Panc1 (cell line): Measurements from ENCODE around the gene KANK2. TPM values are rescaled to one million over a fixed set of nuclear protein-coding genes. Genes with fewer than 3 reads are reported as not detected.
"Not testable (repeated sequence)": the region's sequence is repeated elsewhere in the genome, so short reads cannot be mapped to it uniquely, and the experiment has no call there.

ENCODE experiments used
- ATAC-seq: fragments of 200-7000 bp; cut with Tn5 transposase; 2 replicates; pipeline ENCODE4 v1.9.1; 2020; ENCODE audit warnings: mild to moderate bottlenecking, moderate library complexity
- BruUV-seq: library from RNA; stranded (reverse); fragments of 400-500 nt; replicated peaks from 2 replicates; lab custom pipeline; 2021; lab: Mats Ljungman, UMichigan
- CTCF ChIA-PET: fragments of 300-600 bp; sonication (Branson Sonifier 250); formaldehyde crosslinking; loops from one replicate; lab custom pipeline; 2022; ENCODE audit warnings: antibody characterized with exemption; lab: Charles Lee
- POLR2A ChIA-PET: fragments of 300-600 bp; sonication (Branson Sonifier 250); formaldehyde crosslinking; loops from one replicate; lab custom pipeline; 2022; ENCODE audit warnings: antibody characterized with exemption; lab: Charles Lee
- DNase-seq: peaks from one replicate; pipeline ENCODE4 v3.0.0-alpha.2; 2010; ENCODE audit warnings: low read depth, low spot score
- H3K27ac ChIP-seq: 2 replicates; pipeline ENCODE4 v1.5.1; 2011; ENCODE audit warnings: mild to moderate bottlenecking, low read length, inconsistent platforms
- H3K27me3 ChIP-seq: fragments of 200-500 bp; sonication (Bioruptor generic); 2 replicates; pipeline ENCODE4 v1.6.0; 2014; ENCODE audit warnings: low read length, inconsistent platforms; ENCODE audit not compliant: control insufficient read depth, insufficient read depth
- H3K36me3 ChIP-seq: fragments of 200-500 bp; sonication (Bioruptor generic); 2 replicates; pipeline ENCODE4 v1.5.1; 2014; ENCODE audit warnings: inconsistent platforms, mild to moderate bottlenecking, low read length, moderate library complexity; ENCODE audit not compliant: control insufficient read depth, insufficient read depth
- H3K4me1 ChIP-seq: 2 replicates; pipeline ENCODE4 v1.5.1; 2011; ENCODE audit warnings: inconsistent platforms, mild to moderate bottlenecking, low read length, moderate library complexity; ENCODE audit not compliant: control insufficient read depth, insufficient read depth
- H3K4me3 ChIP-seq, 2 experiments: 2 replicates each; pipeline ENCODE4 v1.5.1; 2011 to 2012; ENCODE audit warnings: low read depth in 2 of 2, low read length in 2 of 2, mild to moderate bottlenecking in 2 of 2, inconsistent platforms in 1 of 2, moderate library complexity in 1 of 2
- H3K9me3 ChIP-seq: fragments of 200-500 bp; sonication (Bioruptor generic); 2 replicates; pipeline ENCODE4 v1.5.1; 2014; ENCODE audit warnings: low read depth, mild to moderate bottlenecking, inconsistent platforms, low read length, moderate library complexity; ENCODE audit not compliant: control insufficient read depth, insufficient read depth
- CTCF ChIP-seq: fragments of 450-650 bp; IDR thresholded peaks from 2 replicates; pipeline ENCODE4 v1.5.1; 2017; ENCODE audit warnings: mild to moderate bottlenecking
- POLR2AphosphoS5 ChIP-seq: IDR thresholded peaks from 2 replicates; pipeline ENCODE4 v1.6.1; 2012; ENCODE audit warnings: mild to moderate bottlenecking, low read depth, low read length, moderate library complexity
- REST ChIP-seq, 2 experiments: IDR thresholded peaks; 2 replicates each; pipeline ENCODE4 v1.6.1; 2011 to 2012; ENCODE audit warnings: low read depth in 2 of 2, control low read depth in 1 of 2, low read length in 1 of 2, mild to moderate bottlenecking in 1 of 2, moderate library complexity in 1 of 2; ENCODE audit not compliant: insufficient read depth in 1 of 2
- SIN3A ChIP-seq: IDR thresholded peaks from 2 replicates; pipeline ENCODE4 v1.6.1; 2012; ENCODE audit warnings: low read depth, mild to moderate bottlenecking, low read length, moderate library complexity, borderline replicate concordance; ENCODE audit not compliant: insufficient read depth
- TCF7L2 ChIP-seq: IDR thresholded peaks from 2 replicates; pipeline ENCODE4 v1.6.1; 2011; ENCODE audit warnings: mild to moderate bottlenecking, low read depth, low read length, inconsistent platforms
- in situ Hi-C: cut with HindIII; loops from 2 replicates; pipeline ENCODE4 v1.10.0; 2016; ENCODE audit warnings: low sequenced_read_pairs, low pct_unique_long_range_greater_than_20kb
- intact Hi-C: fragments of 100-400 bp; cut with micrococcal nuclease; formaldehyde crosslinking; loops from one replicate; pipeline ENCODE4 v1.10.0; 2022; ENCODE audit not compliant: unreplicated experiment
- total RNA-seq: library from RNA; stranded (reverse); gene quantifications from one replicate; pipeline ENCODE4 v1.2.1, GENCODE V29; 2021; ENCODE audit not compliant: unreplicated experiment

The KANK2 gene
- total RNA-seq, 1 experiment from 2014 or later, result 121 TPM

- POLR2A ChIA-PET, result no interaction called here
- intact Hi-C loops, result loop anchor here (10.0 kb wide), 1 partner anchor 93 kb away; no protein-coding TSS in a partner anchor
- in situ Hi-C loops, result no loop called here
Observed at GRCh38 chr19:11127905-11128304, 69.4 kb downstream of the KANK2 start.

GRCh38 chr19:11125994-11126685, 71.2 kb downstream of the KANK2 start:
- Histone ChIP-seq H3K4me3 (no peak overlapping the region), H3K27me3 (no peaks in the 10 kb centered on the region), H3K4me1 (no peaks in the 10 kb centered on the region; the same call in 1 of the 2 replicates), H3K27ac (no peak overlapping the region), H3K9me3 (no peaks in the 10 kb centered on the region), H3K36me3 (peaks cover 5% of the 10 kb centered on the region)
- ChIA-PET CTCF (interaction anchor here (0.6 to 1.1 kb wide), 5 partner anchors 11 to 261 kb away, joined by 4 to 6 read pairs (median 6); no protein-coding TSS in a partner anchor), POLR2A (interaction anchor here (0.6 kb wide), 1 partner anchor 471 kb away, joined by 7 read pairs; no protein-coding TSS in a partner anchor)
- BruUV-seq, result TSS peak; percentile 68
- ATAC-seq (peak; percentile 73), DNase-seq (no peak)
- intact Hi-C loops, result loop anchor here (10.0 kb wide), 1 partner anchor 91 kb away; no protein-coding TSS in a partner anchor
- TF ChIP-seq SIN3A, result no peak
- no peak for TF ChIP-seq REST (IDR thresholded peaks at IDR 0.05; ENCODE audit: insufficient read depth in 1 of 2, low read depth in 2 of 2, low read length in 1 of 2)
- peak; percentile 85 for TF ChIP-seq CTCF
- in situ Hi-C loops, result no loop called here

More at GRCh38 chr19:11127905-11128304, 69.4 kb downstream of the KANK2 start:
- H3K9me3 ChIP-seq, result no peaks in the 10 kb centered on the region
- CTCF ChIA-PET, result no interaction called here
- H3K36me3 ChIP-seq, result peaks cover 11% of the 10 kb centered on the region
- no peak for DNase-seq
- H3K27me3 ChIP-seq, result no peaks in the 10 kb centered on the region
- no peak overlapping the region for H3K27ac ChIP-seq
- no peak overlapping the region for H3K4me3 ChIP-seq
- no peak for ATAC-seq
- TF ChIP-seq CTCF, result no peak
- TF ChIP-seq TCF7L2, result no peak
- TF ChIP-seq REST (IDR thresholded peaks at IDR 0.05; ENCODE audit: insufficient read depth in 1 of 2, low read depth in 2 of 2, low read length in 1 of 2), result no peak
- no peak for TF ChIP-seq SIN3A
- no peak for TF ChIP-seq POLR2AphosphoS5
- BruUV-seq, result no TSS peak
- no peaks in the 10 kb centered on the region; the same call in 1 of the 2 replicates for H3K4me1 ChIP-seq

GRCh38 chr19:11124157-11124556, 73.2 kb downstream of the KANK2 start:
- H3K9me3 ChIP-seq, POLR2A ChIA-PET, DNase-seq, H3K27me3 ChIP-seq, ATAC-seq, H3K36me3 ChIP-seq, BruUV-seq, H3K27ac ChIP-seq, H3K4me3 ChIP-seq, H3K4me1 ChIP-seq, in situ Hi-C loops: not testable (repeated sequence)
- intact Hi-C loops, result loop anchor here (10.0 kb wide), 1 partner anchor 89 kb away; no protein-coding TSS in a partner anchor
- CTCF ChIA-PET, result interaction anchor here (0.6 kb wide), 1 partner anchor 51 kb away, joined by 8 read pairs; no protein-coding TSS in a partner anchor
